MM.1S (cell line): Measurements from ENCODE around the gene SDK1.

Source experiments
- DNase-seq: peaks from one replicate; pipeline ENCODE4 v3.0.0-alpha.2; 2015
- H2AFZ ChIP-seq: fragments of 300-600 bp; sonication (generic); 2 replicates; pipeline ENCODE4 v1.6.0; 2016; ENCODE audit warnings: antibody characterized with exemption, low read length
- H3F3A ChIP-seq: fragments of 300-600 bp; sonication (generic); 2 replicates; pipeline ENCODE4 v1.6.1; 2016; ENCODE audit warnings: mild to moderate bottlenecking, antibody characterized with exemption, low read length, moderate library complexity, mixed read lengths; ENCODE audit not compliant: insufficient read depth
- H3K27ac ChIP-seq: fragments of 300-600 bp; sonication (generic); 2 replicates; pipeline ENCODE4 v1.5.1; 2016; ENCODE audit warnings: mild to moderate bottlenecking, low read length
- H3K27me3 ChIP-seq: fragments of 300-600 bp; sonication (generic); replicated peaks from 2 replicates; pipeline ENCODE4 v1.6.0; 2016; ENCODE audit warnings: low read length; ENCODE audit not compliant: insufficient read depth
- H3K36me3 ChIP-seq: fragments of 300-600 bp; sonication (generic); replicated peaks from 2 replicates; pipeline ENCODE4 v1.6.1; 2016; ENCODE audit warnings: mild to moderate bottlenecking, low read length, mixed read lengths; ENCODE audit not compliant: insufficient read depth
- H3K4me1 ChIP-seq: fragments of 300-600 bp; sonication (generic); 2 replicates; pipeline ENCODE4 v1.6.1; 2016; ENCODE audit warnings: low read length, mixed read lengths
- H3K4me2 ChIP-seq: fragments of 300-600 bp; sonication (generic); 2 replicates; pipeline ENCODE4 v1.6.0; 2016; ENCODE audit warnings: low read depth, low read length
- H3K4me3 ChIP-seq: fragments of 300-600 bp; sonication (generic); 2 replicates; pipeline ENCODE4 v1.5.1; 2016; ENCODE audit warnings: low read length, mixed read lengths
- H3K79me2 ChIP-seq: fragments of 300-600 bp; sonication (generic); 2 replicates; pipeline ENCODE4 v1.6.1; 2016; ENCODE audit warnings: mixed run types, low read length, mixed read lengths
- H3K9ac ChIP-seq: fragments of 300-600 bp; sonication (generic); 2 replicates; pipeline ENCODE4 v1.6.1; 2016; ENCODE audit warnings: low read length, mixed read lengths
- H3K9me2 ChIP-seq: fragments of 300-600 bp; sonication (generic); replicated peaks from 2 replicates; pipeline ENCODE4 v1.6.1; 2016; ENCODE audit warnings: mild to moderate bottlenecking, low read length, mixed read lengths; ENCODE audit not compliant: insufficient read depth
- H3K9me3 ChIP-seq: fragments of 300-600 bp; sonication (generic); replicated peaks from 2 replicates; pipeline ENCODE4 v1.6.1; 2016; ENCODE audit warnings: mild to moderate bottlenecking, low read length, mixed read lengths; ENCODE audit not compliant: insufficient read depth
- H4K20me1 ChIP-seq: fragments of 300-600 bp; sonication (generic); 2 replicates; pipeline ENCODE4 v1.6.1; 2016; ENCODE audit warnings: mild to moderate bottlenecking, low read length, moderate library complexity, mixed read lengths; ENCODE audit not compliant: insufficient read depth
- CTCF ChIP-seq: fragments of 300-600 bp; sonication (generic); IDR thresholded peaks from 2 replicates; pipeline ENCODE4 v1.5.1; 2016; ENCODE audit warnings: antibody characterized with exemption, low read length, mixed read lengths
- EZH2 ChIP-seq: fragments of 300-600 bp; sonication (generic); optimal IDR thresholded peaks from 2 replicates; pipeline ENCODE3; 2017; ENCODE audit warnings: low read depth, mild to moderate bottlenecking, antibody characterized with exemption, low read length, mixed read lengths
- EZH2phosphoT487 ChIP-seq: fragments of 300-600 bp; sonication (generic); IDR thresholded peaks from 2 replicates; pipeline ENCODE4 v1.6.1; 2018; ENCODE audit warnings: antibody characterized with exemption, low read length

SDK1 gene

GRCh38 chr7:4218481-4218880 lies 917.4 kb downstream of the SDK1 start:
- Histone ChIP-seq H4K20me1 (no peaks in the 10 kb centered on the region), H3K9me2 (no peaks in the 10 kb centered on the region), H2AFZ (no peak overlapping the region), H3K4me1 (no peaks in the 10 kb centered on the region), H3K9ac (no peak overlapping the region), H3K27me3 (no peaks in the 10 kb centered on the region), H3K79me2 (no peaks in the 10 kb centered on the region), H3K4me3 (no peak overlapping the region), H3F3A (no peaks in the 10 kb centered on the region), H3K27ac (no peak overlapping the region), H3K4me2 (no peak overlapping the region), H3K9me3 (no peaks in the 10 kb centered on the region), H3K36me3 (no peaks in the 10 kb centered on the region)
- TF ChIP-seq CTCF = no peak
- TF ChIP-seq EZH2 = no peak
- no peak for TF ChIP-seq EZH2phosphoT487
- DNase-seq = no peak

- Histone ChIP-seq H3K79me2 (no peaks in the 10 kb centered on the region), H3K4me1 (no peaks in the 10 kb centered on the region), H3K4me2 (no peak overlapping the region), H4K20me1 (no peaks in the 10 kb centered on the region), H2AFZ (no peak overlapping the region), H3K27me3 (no peaks in the 10 kb centered on the region), H3K9ac (no peak overlapping the region), H3K4me3 (no peak overlapping the region), H3F3A (no peaks in the 10 kb centered on the region), H3K9me3 (no peaks in the 10 kb centered on the region), H3K36me3 (no peaks in the 10 kb centered on the region), H3K9me2 (no peaks in the 10 kb centered on the region), H3K27ac (no peak overlapping the region)
- DNase-seq = no peak
- TF ChIP-seq EZH2phosphoT487 (no peak), CTCF (no peak), EZH2 (no peak)
Observed at GRCh38 chr7:4220011-4220410, 919.0 kb downstream of the SDK1 start.

- Histone ChIP-seq H3K4me3 (no peak overlapping the region), H3K4me2 (no peak overlapping the region), H3K9me3 (no peaks in the 10 kb centered on the region), H3K27me3 (no peaks in the 10 kb centered on the region), H3K4me1 (no peaks in the 10 kb centered on the region), H4K20me1 (no peaks in the 10 kb centered on the region), H3K27ac (no peak overlapping the region), H3K9ac (no peak overlapping the region), H3K36me3 (no peaks in the 10 kb centered on the region), H3K9me2 (no peaks in the 10 kb centered on the region), H3F3A (no peaks in the 10 kb centered on the region), H2AFZ (no peak overlapping the region), H3K79me2 (no peaks in the 10 kb centered on the region)
- no peak for DNase-seq
- TF ChIP-seq CTCF (no peak), EZH2 (no peak), EZH2phosphoT487 (no peak)
Observed at GRCh38 chr7:4221043-4221442, 920.0 kb downstream of the SDK1 start.

GRCh38 chr7:4222676-4223075 lies 921.6 kb downstream of the SDK1 start:
- Histone ChIP-seq H3K9ac (no peak overlapping the region), H3K27ac (no peak overlapping the region), H4K20me1 (no peaks in the 10 kb centered on the region), H3K4me3 (no peak overlapping the region), H3K27me3 (no peaks in the 10 kb centered on the region), H3K4me2 (no peak overlapping the region), H3F3A (no peaks in the 10 kb centered on the region), H3K9me2 (no peaks in the 10 kb centered on the region), H2AFZ (no peak overlapping the region), H3K4me1 (no peaks in the 10 kb centered on the region), H3K36me3 (no peaks in the 10 kb centered on the region), H3K9me3 (no peaks in the 10 kb centered on the region), H3K79me2 (no peaks in the 10 kb centered on the region)
- no peak for DNase-seq
- no peak for TF ChIP-seq EZH2phosphoT487
- TF ChIP-seq CTCF = no peak
- TF ChIP-seq EZH2 = no peak
